ENCODE results near the gene MLLT6.
A peak's percentile ranks its signal among the peaks of the same experiment; 100 is the strongest.

MLLT6 gene

GRCh38 chr17:38702916-38703741, 1.9 kb upstream of the MLLT6 start:
- Histone ChIP-seq H4K20me1 (ENCODE audit: insufficient read depth, low read length) (peaks cover 15% of the 10 kb centered on the region), H3K4me3 (ENCODE audit: low read length) (peak overlapping the region; percentile 96), H3K9ac (ENCODE audit: low read length) (peak overlapping the region; percentile 100), H3K9me3 (ENCODE audit: insufficient read depth, low read length) (no peaks in the 10 kb centered on the region), H3K79me2 (ENCODE audit: low read length) (peaks cover 53% of the 10 kb centered on the region), H3K27me3 (ENCODE audit: low read depth, low read length) (no peaks in the 10 kb centered on the region), H3K4me1 (ENCODE audit: low read length) (peaks cover 38% of the 10 kb centered on the region), H3K36me3 (replicated peaks; ENCODE audit: low read depth, low read length) (peaks cover 12% of the 10 kb centered on the region), H2AFZ (ENCODE audit: low read depth, low read length) (no peak overlapping the region), H3K4me2 (ENCODE audit: low read length) (peak overlapping the region; percentile 100), H3K27ac (ENCODE audit: low read length) (peak overlapping the region; percentile 100)
- no peak for TF ChIP-seq EZH2phosphoT487 (IDR thresholded peaks at IDR 0.05; ENCODE audit: low read depth)
- no peak for TF ChIP-seq CTCF (IDR thresholded peaks at IDR 0.05; ENCODE audit: low read depth, low read length)

- Histone ChIP-seq H3K4me2 (ENCODE audit: low read length) (peak overlapping the region; percentile 100), H3K4me1 (ENCODE audit: low read length) (peaks cover 36% of the 10 kb centered on the region), H3K79me2 (ENCODE audit: low read length) (peaks cover 61% of the 10 kb centered on the region), H3K27ac (ENCODE audit: low read length) (peak overlapping the region; percentile 100), H3K9ac (ENCODE audit: low read length) (peak overlapping the region; percentile 100), H3K27me3 (ENCODE audit: low read depth, low read length) (no peaks in the 10 kb centered on the region), H3K9me3 (ENCODE audit: insufficient read depth, low read length) (no peaks in the 10 kb centered on the region), H4K20me1 (ENCODE audit: insufficient read depth, low read length) (peaks cover 15% of the 10 kb centered on the region), H3K4me3 (ENCODE audit: low read length) (peak overlapping the region; percentile 96), H3K36me3 (replicated peaks; ENCODE audit: low read depth, low read length) (peaks cover 17% of the 10 kb centered on the region), H2AFZ (ENCODE audit: low read depth, low read length) (no peak overlapping the region)
- no peak for TF ChIP-seq CTCF (IDR thresholded peaks at IDR 0.05; ENCODE audit: low read depth, low read length)
- no peak for TF ChIP-seq EZH2phosphoT487 (IDR thresholded peaks at IDR 0.05; ENCODE audit: low read depth)
Observed at GRCh38 chr17:38703742-38704605, 1.1 kb upstream of the MLLT6 start.

GRCh38 chr17:38705523-38705802, 390 bp downstream of the MLLT6 start:
- Histone ChIP-seq H4K20me1 (ENCODE audit: insufficient read depth, low read length) (peaks cover 20% of the 10 kb centered on the region), H3K27me3 (ENCODE audit: low read depth, low read length) (no peaks in the 10 kb centered on the region), H3K9me3 (ENCODE audit: insufficient read depth, low read length) (no peaks in the 10 kb centered on the region), H3K79me2 (ENCODE audit: low read length) (peaks cover 75% of the 10 kb centered on the region), H3K4me1 (ENCODE audit: low read length) (peaks cover 21% of the 10 kb centered on the region), H3K36me3 (replicated peaks; ENCODE audit: low read depth, low read length) (peaks cover 28% of the 10 kb centered on the region), H2AFZ (ENCODE audit: low read depth, low read length) (no peak overlapping the region), H3K4me2 (ENCODE audit: low read length) (peak overlapping the region; percentile 94), H3K27ac (ENCODE audit: low read length) (peak overlapping the region; percentile 81), H3K9ac (ENCODE audit: low read length) (peak overlapping the region; percentile 99), H3K4me3 (ENCODE audit: low read length) (peak overlapping the region; percentile 96)
- TF ChIP-seq CTCF (IDR thresholded peaks at IDR 0.05; ENCODE audit: low read depth, low read length) (no peak), EZH2phosphoT487 (IDR thresholded peaks at IDR 0.05; ENCODE audit: low read depth) (no peak)

Data from OCI-LY3 (cell line).